ENCODE results near the gene RUVBL2.

RUVBL2 gene

DNA sequence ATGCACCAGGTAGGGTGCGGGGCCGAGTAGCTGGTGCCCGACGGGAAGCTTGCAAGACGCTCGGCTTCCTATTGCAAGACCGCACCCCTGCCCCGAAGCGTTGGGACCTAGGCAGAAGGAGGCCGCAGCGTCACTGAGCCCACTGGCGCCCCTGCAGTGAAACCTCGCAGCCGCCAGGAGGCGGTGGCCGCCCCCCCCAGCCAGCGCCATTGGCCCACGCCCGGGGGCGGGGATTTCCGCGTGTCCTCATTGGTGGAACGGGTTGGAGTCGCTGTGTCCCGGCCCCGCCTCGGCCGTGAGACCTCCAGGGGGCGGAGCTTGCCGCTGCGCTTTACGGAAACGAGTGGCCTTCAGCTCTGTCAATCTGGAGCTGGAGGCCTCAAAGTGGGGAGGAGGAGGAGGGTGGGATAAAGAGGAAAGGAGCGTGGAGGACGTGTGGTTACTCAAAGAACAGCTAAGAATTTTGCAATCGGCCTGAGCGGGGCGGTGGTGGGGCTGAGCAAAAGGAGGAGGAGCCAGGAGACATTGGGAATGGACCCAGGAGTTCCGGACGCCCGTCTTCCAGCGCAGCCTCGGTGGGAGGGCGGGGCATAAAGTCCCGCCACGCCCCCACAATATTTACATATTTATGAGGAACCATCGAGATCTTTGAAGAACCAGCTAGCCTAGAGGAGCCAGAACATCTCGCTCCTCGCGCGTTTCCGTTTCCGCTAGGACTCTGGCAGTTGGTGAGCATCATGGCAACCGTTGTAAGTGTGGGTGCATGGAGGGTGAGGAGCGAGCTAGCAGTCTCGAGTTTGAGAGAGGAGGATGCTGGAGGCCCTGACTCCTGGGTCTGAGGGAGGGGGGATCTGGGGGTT is at the start of gene RUVBL2, which contains the start of gene GYS1:
TSS of gene RUVBL2 (plus strand) at position 713 of the 860 bp plus-strand sequence. CDS start at position 738, 25 bp downstream.
TSS of gene GYS1 (minus strand) at position 135 of the 860 bp plus-strand sequence. CDS start 197 bp downstream, outside the sequence.
- peak; percentile 99 for DNase-seq

GRCh38 chr19:48945415-48945814 is 48.3 kb upstream of the RUVBL2 start:
- DNase-seq = no peak

DNA sequence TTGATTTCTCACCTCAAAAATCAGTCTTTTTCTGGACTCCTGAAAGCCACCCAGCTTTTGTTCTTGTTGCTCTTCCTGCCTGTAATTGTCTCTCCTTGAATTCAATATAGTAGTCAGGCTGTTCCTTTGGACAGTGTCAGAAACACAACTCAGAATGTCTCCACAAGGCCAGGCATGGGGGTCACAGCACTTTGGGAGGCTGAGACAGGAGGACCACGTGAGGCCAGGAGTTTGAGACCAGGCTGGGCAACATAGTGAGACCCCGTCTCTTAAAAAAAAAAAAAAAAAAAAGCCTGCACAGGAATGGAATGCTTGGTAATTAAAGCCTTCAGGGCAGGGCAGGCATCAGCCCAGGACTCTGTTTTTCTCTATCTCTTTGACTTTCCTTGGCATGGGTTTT is 47.9 kb upstream of the RUVBL2 start:
- no peak for DNase-seq

DNA sequence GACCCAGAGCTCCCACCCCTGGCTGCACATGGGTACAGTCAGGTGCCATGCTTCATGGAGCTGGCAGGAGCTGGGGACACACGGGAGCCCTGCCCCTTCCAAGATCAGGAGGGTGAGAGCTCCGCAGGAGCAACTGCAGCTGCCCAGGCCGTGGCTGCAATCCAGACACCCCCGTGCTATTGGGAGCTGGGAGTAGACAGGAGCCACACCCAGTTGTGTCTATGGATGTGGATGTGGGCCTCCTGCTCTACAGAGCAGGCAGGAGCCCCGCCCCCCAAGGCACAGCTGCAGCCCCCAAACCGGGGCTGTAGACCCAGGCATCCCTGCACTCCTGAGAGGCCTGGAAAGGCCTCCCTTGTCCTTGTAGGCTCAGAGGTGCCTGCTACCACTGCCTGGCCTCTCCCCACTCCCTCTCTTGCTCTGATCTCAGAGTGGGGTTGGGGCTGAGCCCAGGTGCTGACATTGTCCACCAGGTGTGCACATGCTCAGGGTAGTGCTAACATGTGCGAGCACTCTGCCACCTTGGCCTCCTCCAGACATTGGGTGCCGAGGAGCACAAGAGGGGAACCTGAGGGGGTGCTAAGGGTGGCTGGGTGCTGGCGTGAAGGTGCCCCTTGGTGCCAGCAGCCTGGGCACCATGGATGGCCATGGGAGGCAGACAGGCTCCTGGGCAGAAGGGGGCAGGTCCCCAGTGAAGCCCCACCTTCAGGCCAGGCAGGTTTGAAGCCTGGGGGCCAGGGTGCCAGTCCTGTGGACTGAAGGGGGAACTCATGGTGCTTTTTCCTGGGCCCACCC is 47.0 kb upstream of the RUVBL2 start:
- DNase-seq = no peak

DNA sequence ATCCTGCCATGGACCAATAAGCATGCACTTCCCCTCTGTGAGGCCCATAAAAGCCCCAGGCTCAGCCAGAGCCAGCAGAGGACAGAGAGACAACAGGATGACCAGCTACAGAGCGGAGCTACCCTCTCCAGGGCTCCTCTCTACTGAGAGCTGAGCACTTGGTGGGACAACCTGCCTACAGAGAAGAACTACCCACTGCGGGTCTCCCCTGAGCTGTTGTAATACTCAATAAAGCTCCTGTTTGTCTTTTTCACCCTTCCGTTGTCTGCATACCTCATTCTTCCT is 46.5 kb upstream of the RUVBL2 start:
- no peak for DNase-seq

DNA sequence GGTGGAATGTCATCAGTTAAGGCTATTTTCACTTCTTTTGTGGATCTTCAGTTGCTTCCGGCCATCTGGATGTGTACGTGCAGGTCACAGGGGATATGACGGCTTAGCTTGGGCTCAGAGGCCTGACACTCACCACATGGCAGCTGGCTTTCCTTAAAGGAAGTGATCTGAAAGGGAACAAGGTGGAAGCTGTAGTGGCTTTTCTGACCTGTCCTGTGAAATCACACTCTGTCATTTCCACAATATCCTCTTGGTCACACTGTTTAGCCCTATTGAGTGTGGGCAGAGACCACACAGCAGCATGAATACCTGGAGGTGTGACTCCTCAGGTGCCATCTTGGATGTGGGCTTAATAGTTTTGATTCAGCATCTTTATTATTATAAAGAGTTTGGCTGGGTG is 43.5 kb upstream of the RUVBL2 start:
- DNase-seq = no peak

DNA sequence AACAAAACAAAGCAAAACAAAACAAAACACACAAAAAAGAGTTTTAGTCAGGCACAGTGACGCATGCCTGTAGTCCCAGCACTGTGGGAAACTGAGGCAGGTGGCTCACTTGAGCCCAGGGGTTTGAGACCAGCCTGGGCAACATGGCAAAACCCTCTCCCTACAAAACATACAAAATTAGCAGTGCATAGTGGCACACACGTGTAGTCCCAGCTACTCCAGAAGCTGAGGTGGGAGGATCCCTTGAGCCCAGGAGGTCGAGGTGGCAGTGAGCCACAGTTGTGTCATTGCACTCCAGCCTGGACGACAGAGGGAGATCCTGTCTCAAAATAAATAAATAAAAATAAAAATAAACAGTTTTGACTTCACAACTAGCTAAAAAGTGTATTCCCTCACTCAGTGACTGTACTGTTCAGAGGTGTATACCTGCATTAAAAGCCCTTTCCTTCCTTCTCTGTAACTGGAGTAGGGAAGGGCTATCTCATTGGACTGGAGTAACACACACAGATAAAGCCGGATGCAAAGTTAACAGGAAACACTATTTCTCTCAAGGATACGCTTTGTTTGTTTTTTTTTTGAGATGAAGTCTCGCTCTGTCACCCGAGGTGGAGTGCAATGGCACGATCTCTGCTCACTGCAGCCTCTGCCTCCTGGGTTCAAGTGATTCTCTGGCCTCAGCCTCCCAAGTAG is 42.7 kb upstream of the RUVBL2 start:
- no peak for DNase-seq

DNA sequence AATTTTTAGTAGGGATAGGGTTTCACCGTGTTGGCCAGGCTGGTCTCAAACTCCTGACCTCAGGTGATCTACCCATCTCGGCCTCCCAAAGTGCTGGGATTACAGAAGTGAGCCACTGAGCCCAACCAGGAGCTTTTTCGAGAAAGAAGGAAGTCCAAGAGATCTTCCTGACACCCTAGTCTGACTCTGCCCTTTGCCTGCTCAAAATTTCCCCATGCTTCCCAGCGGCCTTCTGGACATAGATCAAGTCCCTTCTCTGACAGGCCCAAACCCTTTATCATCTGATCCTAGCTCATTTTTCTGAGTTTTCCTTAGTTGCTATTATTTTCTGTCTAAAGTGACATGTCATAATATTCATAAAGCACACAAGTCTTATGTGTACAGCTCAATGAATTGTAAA is 40.5 kb upstream of the RUVBL2 start:
- DNase-seq = no peak

- DNase-seq = no peak
Measured at GRCh38 chr19:48953990-48954594, 39.6 kb upstream of the RUVBL2 start.

DNA sequence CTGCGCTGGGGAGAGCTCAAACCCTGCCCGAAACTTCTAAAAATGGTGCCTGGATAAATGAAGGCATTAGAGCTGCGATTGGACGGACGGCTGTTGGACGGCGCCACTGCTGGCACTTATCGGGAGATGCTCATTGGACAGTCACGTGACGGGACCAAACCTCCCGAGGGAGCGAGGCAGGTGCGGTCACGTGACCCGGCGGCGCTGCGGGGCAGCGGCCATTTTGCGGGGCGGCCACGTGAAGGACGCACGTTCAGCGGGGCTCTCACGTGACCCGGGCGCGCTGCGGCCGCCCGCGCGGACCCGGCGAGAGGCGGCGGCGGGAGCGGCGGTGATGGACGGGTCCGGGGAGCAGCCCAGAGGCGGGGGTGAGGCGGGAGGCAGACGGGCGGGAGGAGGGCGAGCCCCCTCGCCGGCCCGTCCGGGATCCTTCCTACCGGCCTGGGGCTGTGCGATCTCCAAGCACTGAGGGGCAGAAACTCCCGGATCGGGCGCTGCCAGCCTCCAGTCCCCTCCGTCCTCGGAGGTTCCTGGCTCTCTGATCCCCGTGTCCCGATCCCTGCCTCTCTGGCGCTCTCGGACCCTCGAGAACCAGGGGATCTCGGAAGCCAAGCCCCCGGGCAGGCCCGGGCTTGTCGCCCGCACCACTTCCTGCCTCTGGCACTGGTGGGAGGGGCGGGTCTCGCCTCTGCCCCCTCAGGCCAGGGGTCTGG is 38.9 kb upstream of the RUVBL2 start, which contains the start of gene BAX:
TSS of gene BAX (plus strand) at position 281 of the 713 bp plus-strand sequence. CDS start at position 335, 54 bp downstream.
- peak; percentile 96 for DNase-seq

DNA sequence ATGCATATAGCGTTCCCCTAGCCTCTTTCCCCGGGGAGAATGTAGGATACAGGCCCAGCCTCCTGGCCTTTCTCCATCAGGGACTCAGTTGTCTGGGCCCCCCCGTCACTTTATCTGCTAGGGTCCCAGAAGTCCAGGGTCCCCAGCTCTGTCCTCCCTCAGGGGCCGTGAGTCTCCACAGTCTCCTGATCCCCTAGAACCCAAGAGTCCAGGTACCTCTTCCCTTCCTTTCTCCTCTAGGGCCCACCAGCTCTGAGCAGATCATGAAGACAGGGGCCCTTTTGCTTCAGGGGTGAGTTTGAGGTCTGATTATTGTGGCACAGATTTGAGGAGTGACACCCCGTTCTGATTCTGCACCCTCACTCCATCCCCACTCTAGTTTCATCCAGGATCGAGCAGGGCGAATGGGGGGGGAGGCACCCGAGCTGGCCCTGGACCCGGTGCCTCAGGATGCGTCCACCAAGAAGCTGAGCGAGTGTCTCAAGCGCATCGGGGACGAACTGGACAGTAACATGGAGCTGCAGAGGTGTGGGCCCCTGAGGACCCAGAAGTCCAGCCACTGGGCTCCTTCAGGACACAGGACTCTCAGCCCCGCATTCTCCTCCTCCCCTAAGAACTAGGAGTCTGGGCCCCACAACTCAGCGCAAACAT is 38.3 kb upstream of the RUVBL2 start:
- no peak for DNase-seq

DNA sequence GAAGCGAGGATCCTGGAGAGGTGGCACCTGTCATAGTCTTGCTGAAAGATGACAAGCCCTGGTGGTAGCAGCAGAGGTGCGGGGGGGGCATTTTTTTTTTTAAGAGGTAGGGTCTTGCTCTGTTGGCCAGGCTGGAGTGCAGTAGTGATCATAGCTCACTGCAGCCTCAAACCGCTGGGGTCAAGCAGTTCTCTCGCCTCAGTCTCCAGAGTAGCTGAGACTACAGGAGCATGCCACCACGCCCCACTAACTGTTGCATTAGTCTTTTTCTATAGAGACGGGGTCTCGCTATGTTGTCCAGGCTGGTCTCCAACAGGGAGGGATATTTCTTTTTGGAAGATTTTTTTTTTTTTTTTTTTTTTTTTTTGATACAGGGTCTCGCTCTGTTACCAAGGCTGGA is 35.7 kb upstream of the RUVBL2 start:
- no peak for DNase-seq

- DNase-seq = no peak
Measured at GRCh38 chr19:48959341-48960239, 34.1 kb upstream of the RUVBL2 start.

DNA sequence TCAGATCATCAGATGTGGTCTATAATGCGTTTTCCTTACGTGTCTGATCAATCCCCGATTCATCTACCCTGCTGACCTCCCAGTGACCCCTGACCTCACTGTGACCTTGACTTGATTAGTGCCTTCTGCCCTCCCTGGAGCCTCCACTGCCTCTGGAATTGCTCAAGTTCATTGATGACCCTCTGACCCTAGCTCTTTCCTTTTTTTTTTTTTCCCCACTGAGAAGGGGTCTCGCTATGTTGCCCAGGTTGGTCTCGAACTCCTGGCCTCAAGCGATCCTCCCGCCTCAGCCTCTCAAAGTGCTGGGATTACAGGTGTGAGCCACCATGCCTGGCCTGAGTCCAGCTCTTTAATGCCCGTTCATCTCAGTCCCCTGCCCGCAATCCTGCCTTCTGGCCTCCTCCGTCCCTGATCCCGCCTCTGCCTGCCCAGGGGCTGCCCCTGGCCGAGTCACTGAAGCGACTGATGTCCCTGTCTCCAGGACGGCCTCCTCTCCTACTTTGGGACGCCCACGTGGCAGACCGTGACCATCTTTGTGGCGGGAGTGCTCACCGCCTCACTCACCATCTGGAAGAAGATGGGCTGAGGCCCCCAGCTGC is 32.5 kb upstream of the RUVBL2 start:
- DNase-seq = no peak

- DNase-seq = no peak
Measured at GRCh38 chr19:48961673-48962028, 32.0 kb upstream of the RUVBL2 start.

DNA sequence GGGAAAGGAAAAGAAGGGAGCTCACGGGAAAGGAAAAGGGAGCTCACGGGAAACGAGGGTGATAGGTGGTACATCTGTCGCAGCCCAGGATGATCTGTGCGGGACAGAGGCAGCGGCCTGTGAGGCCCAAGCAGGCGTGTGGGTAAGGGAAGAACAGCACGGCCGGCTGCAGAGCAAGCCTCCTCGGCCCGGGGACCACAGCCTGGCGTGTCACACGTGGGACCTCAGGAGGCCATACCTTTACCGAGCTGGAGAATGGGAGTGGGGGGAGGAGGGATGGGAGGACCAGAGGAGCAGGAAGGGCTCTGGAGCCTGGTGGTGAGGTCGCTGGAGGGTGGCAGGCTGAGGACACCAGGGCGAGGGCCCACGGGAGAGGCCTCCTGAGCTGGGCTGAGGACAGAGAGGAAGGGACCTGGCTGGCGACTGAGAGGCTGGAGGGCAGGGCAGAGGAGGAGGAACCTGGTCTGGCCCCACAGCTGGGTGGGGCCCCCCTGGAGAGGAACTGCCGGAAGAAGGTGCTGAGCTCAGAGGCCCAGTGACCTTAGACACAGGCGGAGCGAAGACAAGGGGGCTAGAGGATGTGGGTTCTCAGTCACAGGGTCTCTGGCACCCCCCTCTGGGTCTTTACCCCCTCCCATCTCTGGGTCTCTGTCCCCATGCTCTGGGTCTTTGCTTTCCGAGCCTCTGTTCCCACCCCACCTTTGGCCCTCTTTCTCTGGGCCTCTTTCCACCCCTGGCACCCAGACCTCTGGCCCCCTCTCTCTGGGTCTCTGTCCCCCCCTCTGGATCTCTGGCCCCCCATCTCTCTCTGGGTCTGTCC is 31.4 kb upstream of the RUVBL2 start:
- no peak for DNase-seq

- DNase-seq = no peak
Measured at GRCh38 chr19:48962849-48963165, 30.9 kb upstream of the RUVBL2 start.

DNA sequence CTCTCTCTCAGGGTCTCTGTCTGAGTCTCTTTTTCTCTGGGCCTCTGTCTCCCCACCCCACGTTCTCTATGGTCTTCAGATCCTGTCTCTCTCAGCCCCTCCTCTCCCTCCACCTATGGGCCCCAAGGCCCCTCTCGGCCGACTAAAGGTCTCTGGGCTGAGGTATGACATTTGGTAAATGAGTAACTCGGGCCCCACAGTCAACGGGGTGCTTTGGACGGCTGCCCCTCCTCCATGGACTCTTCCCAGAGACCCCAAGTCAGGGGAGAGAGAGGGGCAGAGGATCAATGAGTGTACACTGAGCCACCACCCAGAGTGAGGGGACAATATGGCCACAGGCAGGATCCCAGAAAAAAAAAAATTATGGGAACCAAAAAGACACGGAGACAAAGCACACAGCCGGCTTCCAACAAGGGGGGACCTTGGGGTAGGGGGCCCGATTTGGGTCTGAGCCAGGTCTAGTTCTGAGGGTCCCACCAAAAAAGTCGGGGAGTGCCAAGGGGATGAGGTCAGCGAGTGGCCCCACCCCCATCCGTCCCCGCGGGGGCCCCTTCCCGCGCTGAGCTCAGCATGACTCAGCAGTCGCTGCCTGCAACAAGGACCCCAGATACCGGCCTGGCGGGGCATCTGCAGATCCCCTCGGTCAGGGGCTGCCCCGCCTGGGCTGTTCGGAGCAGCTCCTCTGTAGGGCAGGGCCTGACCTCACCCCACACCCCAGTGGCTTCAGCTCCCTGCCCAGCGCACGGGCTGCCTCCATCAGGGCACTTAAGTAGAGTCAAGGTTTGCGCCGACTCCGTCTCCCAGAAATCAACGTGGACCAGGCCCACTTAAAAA is 30.1 kb upstream of the RUVBL2 start:
- no peak for DNase-seq

Data from DMS79 treated with DMSO at 0.1 percent for 48 hours (cell line).